DMS53 treated with DMSO at 0.1 percent for 48 hours (cell line): ENCODE measurements around the gene SPEM2.
"Not testable (repeated sequence)": the region's sequence is repeated elsewhere in the genome, so short reads cannot be mapped to it uniquely, and the experiment has no call there.

ENCODE experiments used
- DNase-seq: peaks from one replicate; lab custom pipeline; 2025; ENCODE audit not compliant: unreplicated experiment; lab: John Stamatoyannopoulos, UW

Gene SPEM2

GRCh38 chr17:7468804-7469389 is 43.5 kb downstream of the SPEM2 start:
- DNase-seq: no peak

- DNase-seq: not testable (repeated sequence)
Observed at GRCh38 chr17:7469843-7470242, 44.4 kb downstream of the SPEM2 start.

- not testable (repeated sequence) for DNase-seq
Observed at GRCh38 chr17:7470457-7470973, 45.1 kb downstream of the SPEM2 start.

- DNase-seq: no peak
Observed at GRCh38 chr17:7471729-7472128, 46.3 kb downstream of the SPEM2 start.

- DNase-seq: not testable (repeated sequence)
Observed at GRCh38 chr17:7474767-7475166, 49.4 kb downstream of the SPEM2 start.

GRCh38 chr17:7475764-7476422 is 50.5 kb downstream of the SPEM2 start:
- DNase-seq: no peak

- no peak for DNase-seq
Observed at GRCh38 chr17:7476494-7476893, 51.1 kb downstream of the SPEM2 start.

GRCh38 chr17:7476951-7477350 is 51.5 kb downstream of the SPEM2 start:
- DNase-seq: no peak
